HG03565 (cell line): ENCODE measurements around the gene MRPL55.
A peak's percentile ranks its signal among the peaks of the same experiment; 100 is the strongest.

Experiments used
- ATAC-seq: cut with Tn5 transposase; IDR thresholded peaks from one replicate; pipeline ENCODE4 v1.9.1; 2021; ENCODE audit warnings: mild to moderate bottlenecking, moderate library complexity; ENCODE audit not compliant: unreplicated experiment

The MRPL55 gene

GRCh38 chr1:228088586-228089498, 20.3 kb downstream of the MRPL55 start:
- no peak for ATAC-seq

- ATAC-seq = no peak
Observed at GRCh38 chr1:228087771-228088251, 21.3 kb downstream of the MRPL55 start.

- ATAC-seq = no peak
Observed at GRCh38 chr1:228085287-228085951, 23.7 kb downstream of the MRPL55 start.

- no peak for ATAC-seq
Observed at GRCh38 chr1:228084797-228085196, 24.3 kb downstream of the MRPL55 start.

- no peak for ATAC-seq
Observed at GRCh38 chr1:228084325-228084724, 24.8 kb downstream of the MRPL55 start.

GRCh38 chr1:228083871-228084278, 25.2 kb downstream of the MRPL55 start:
- ATAC-seq = no peak

GRCh38 chr1:228082918-228083870, 25.9 kb downstream of the MRPL55 start:
- ATAC-seq = peak; percentile 6

GRCh38 chr1:228082214-228082917, 26.7 kb downstream of the MRPL55 start, which contains the start of gene ARF1:
ARF1 (plus strand) TSS chr1:228082708; CDS start chr1:228097115, 14,407 bp downstream.
- peak; percentile 69 for ATAC-seq

GRCh38 chr1:228081578-228082213, 27.4 kb downstream of the MRPL55 start:
- ATAC-seq = peak; percentile 8

- ATAC-seq = no peak
Observed at GRCh38 chr1:228081144-228081543, 28.0 kb downstream of the MRPL55 start.

- no peak for ATAC-seq
Observed at GRCh38 chr1:228079601-228080263, 29.4 kb downstream of the MRPL55 start.

GRCh38 chr1:228079013-228079412, 30.1 kb downstream of the MRPL55 start:
- ATAC-seq = no peak

- ATAC-seq = no peak
Observed at GRCh38 chr1:228077565-228078330, 31.4 kb downstream of the MRPL55 start.

- ATAC-seq = no peak
Observed at GRCh38 chr1:228076796-228077430, 32.2 kb downstream of the MRPL55 start.

GRCh38 chr1:228075801-228076271, 33.3 kb downstream of the MRPL55 start:
- no peak for ATAC-seq

- ATAC-seq = no peak
Observed at GRCh38 chr1:228074954-228075730, 34.0 kb downstream of the MRPL55 start.
